Bronchial epithelial cell (primary cell): ENCODE results near the gene KANTR. TPM values are rescaled to one million over a fixed set of nuclear protein-coding genes. Genes with fewer than 3 reads are reported as not detected.

Source experiments
- DNase-seq: peaks from one replicate; pipeline ENCODE4 v3.0.0-alpha.2; 2010; ENCODE audit warnings: low read depth
- FAIRE-seq: peaks from 2 replicates; lab custom pipeline; 2011; peaks lifted over from hg19 to GRCh38; lab: Jason Lieb, UNC
- H3K27me3 ChIP-seq: 2 replicates; pipeline ENCODE4 v1.5.1; 2011; ENCODE audit warnings: low read length; ENCODE audit not compliant: control insufficient read depth, insufficient read depth
- H3K36me3 ChIP-seq: 2 replicates; pipeline ENCODE4 v1.5.1; 2011; ENCODE audit warnings: low read length; ENCODE audit not compliant: control insufficient read depth, insufficient read depth
- H3K4me3 ChIP-seq: 2 replicates; pipeline ENCODE4 v1.5.1; 2011; ENCODE audit warnings: mild to moderate bottlenecking, low read depth, low read length, control low read depth
- total RNA-seq: library from RNA; depleted of rRNA; stranded (reverse); fragments of >200 nt; gene quantifications from 2 replicates; pipeline ENCODE4 v1.2.1, GENCODE V29; 2014
- TF ChIP-seq, protein P1 (sequence below): IDR thresholded peaks from 2 replicates; pipeline ENCODE4 v1.5.1; 2011; ENCODE audit warnings: mild to moderate bottlenecking, moderate library complexity, low read length, control low read depth, inconsistent platforms; ENCODE audit not compliant: insufficient read depth, severe bottlenecking

KANTR gene
- total RNA-seq, 1 donor from 2014 or later = 5.5 TPM

DNA sequence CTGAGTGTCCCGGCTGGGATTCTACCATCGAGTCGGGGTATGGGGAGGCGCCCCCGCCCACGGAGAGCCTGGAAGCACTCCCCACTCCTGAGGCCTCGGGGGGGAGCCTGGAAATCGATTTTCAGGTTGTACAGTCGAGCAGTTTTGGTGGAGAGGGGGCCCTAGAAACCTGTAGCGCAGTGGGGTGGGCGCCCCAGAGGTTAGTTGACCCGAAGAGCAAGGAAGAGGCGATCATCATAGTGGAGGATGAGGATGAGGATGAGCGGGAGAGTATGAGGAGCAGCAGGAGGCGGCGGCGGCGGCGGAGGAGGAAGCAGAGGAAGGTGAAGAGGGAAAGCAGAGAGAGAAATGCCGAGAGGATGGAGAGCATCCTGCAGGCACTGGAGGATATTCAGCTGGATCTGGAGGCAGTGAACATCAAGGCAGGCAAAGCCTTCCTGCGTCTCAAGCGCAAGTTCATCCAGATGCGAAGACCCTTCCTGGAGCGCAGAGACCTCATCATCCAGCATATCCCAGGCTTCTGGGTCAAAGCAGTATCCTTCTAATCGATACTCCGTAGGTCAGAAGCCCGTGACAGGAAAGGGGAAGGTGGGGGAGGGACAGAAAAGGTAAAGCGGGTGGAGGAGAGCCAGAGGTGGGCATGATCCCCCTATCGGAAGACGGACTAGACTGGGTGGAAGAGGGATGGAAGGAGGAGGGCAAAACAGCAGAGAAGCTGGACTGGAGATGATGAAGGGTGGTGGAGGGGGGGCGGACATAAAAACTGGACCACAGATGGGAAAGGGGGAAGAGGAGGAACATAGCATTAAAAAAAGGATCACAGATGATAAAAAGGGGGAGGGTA is 10.9 kb upstream of the KANTR start:
- TF ChIP-seq, protein P1, sequence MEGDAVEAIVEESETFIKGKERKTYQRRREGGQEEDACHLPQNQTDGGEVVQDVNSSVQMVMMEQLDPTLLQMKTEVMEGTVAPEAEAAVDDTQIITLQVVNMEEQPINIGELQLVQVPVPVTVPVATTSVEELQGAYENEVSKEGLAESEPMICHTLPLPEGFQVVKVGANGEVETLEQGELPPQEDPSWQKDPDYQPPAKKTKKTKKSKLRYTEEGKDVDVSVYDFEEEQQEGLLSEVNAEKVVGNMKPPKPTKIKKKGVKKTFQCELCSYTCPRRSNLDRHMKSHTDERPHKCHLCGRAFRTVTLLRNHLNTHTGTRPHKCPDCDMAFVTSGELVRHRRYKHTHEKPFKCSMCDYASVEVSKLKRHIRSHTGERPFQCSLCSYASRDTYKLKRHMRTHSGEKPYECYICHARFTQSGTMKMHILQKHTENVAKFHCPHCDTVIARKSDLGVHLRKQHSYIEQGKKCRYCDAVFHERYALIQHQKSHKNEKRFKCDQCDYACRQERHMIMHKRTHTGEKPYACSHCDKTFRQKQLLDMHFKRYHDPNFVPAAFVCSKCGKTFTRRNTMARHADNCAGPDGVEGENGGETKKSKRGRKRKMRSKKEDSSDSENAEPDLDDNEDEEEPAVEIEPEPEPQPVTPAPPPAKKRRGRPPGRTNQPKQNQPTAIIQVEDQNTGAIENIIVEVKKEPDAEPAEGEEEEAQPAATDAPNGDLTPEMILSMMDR = no peak
- no peaks in the 10 kb centered on the region for H3K36me3 ChIP-seq
- FAIRE-seq (no peak), DNase-seq (no peak)
- peak overlapping the region; percentile 59 for H3K4me3 ChIP-seq
- no peaks in the 10 kb centered on the region for H3K27me3 ChIP-seq

DNA sequence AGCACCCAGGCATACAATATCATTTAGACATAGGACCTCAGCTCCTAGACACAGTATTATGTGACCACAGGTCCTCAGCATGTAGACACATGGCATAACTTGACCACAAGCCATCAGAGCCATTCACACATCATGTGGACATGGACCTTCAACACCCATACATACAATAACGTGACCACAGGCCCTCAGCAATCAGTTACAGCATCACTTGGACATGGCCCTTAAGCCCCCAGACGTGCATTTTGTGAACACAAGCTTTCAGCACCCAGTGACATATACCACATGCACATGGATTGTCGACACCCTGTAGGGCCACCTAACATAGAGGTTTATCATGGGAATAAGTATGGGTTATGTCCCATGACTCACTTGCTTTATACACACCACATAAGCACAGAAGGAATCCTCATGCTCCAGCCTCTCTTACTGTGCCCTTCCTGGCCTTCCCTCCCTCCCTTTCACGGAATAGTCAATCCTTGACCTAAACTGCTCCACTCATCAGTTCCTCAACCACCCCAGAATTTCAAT is 9.8 kb upstream of the KANTR start:
- Histone ChIP-seq H3K4me3 (no peak overlapping the region), H3K27me3 (no peaks in the 10 kb centered on the region), H3K36me3 (no peaks in the 10 kb centered on the region)
- FAIRE-seq (peak; percentile 68), DNase-seq (no peak)
- TF ChIP-seq, protein P1 = no peak

DNA sequence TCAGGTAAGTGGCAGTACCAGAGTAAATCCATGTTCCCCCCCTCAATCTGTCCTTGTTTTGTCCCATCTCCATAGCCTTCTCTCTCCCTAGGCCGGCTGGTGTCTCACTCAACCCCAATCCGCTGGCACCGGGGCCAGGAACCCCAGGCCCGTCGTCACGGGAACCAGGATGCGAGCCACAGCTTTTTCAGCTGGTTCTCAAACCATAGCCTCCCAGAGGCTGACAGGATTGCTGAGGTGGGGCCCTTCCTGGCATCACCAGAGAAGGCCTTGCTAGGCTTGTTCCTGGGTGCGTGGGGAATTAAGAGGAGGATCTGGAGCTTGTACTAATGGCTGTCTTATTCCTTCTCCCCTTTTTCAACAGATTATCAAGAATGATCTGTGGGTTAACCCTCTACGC is 9.1 kb upstream of the KANTR start:
- FAIRE-seq (no peak), DNase-seq (no peak)
- Histone ChIP-seq H3K4me3 (no peak overlapping the region), H3K36me3 (no peaks in the 10 kb centered on the region), H3K27me3 (no peaks in the 10 kb centered on the region)
- TF ChIP-seq, protein P1 = no peak

DNA sequence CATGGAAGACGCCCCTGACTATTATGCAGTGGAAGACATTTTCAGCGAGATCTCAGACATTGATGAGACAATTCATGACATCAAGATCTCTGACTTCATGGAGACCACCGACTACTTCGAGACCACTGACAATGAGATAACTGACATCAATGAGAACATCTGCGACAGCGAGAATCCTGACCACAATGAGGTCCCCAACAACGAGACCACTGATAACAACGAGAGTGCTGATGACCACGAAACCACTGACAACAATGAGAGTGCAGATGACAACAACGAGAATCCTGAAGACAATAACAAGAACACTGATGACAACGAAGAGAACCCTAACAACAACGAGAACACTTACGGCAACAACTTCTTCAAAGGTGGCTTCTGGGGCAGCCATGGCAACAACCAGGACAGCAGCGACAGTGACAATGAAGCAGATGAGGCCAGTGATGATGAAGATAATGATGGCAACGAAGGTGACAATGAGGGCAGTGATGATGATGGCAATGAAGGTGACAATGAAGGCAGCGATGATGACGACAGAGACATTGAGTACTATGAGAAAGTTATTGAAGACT is 8.2 kb upstream of the KANTR start:
- no peak for DNase-seq
- Histone ChIP-seq H3K4me3 (no peak overlapping the region), H3K27me3 (no peaks in the 10 kb centered on the region), H3K36me3 (no peaks in the 10 kb centered on the region)
- peak; percentile 86 for FAIRE-seq
- TF ChIP-seq, protein P1 = no peak

DNA sequence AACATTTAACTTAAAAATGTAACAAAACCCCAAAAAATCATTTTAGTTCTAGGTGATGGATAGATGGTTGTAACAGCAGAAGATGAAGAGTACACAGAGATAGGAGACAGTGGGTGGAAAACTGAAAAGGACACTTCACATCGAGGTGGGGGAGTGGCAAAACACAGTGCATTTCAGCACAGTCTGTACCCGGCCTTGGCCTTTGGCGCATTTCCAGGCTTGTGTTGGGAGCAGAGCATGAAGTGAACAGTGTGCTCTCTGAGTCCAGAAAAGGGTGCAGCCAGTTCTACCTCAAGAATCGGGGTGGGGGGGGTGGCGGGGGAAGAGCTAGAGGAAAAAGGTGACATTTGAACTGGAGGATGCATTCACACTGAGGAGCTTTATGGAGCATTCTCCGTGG is 7.5 kb upstream of the KANTR start:
- H3K4me3 ChIP-seq = no peak overlapping the region
- TF ChIP-seq, protein P1 = no peak
- no peak for FAIRE-seq
- DNase-seq = no peak
- H3K27me3 ChIP-seq = no peaks in the 10 kb centered on the region
- H3K36me3 ChIP-seq = no peaks in the 10 kb centered on the region
